HG03060 (cell line): ENCODE data around the gene CYP26A1.

ENCODE experiments used
- ATAC-seq: cut with Tn5 transposase; IDR thresholded peaks from one replicate; pipeline ENCODE4 v1.9.1; 2021; ENCODE audit warnings: low read depth, moderate number of reproducible peaks; ENCODE audit not compliant: unreplicated experiment

Gene CYP26A1, protein sequence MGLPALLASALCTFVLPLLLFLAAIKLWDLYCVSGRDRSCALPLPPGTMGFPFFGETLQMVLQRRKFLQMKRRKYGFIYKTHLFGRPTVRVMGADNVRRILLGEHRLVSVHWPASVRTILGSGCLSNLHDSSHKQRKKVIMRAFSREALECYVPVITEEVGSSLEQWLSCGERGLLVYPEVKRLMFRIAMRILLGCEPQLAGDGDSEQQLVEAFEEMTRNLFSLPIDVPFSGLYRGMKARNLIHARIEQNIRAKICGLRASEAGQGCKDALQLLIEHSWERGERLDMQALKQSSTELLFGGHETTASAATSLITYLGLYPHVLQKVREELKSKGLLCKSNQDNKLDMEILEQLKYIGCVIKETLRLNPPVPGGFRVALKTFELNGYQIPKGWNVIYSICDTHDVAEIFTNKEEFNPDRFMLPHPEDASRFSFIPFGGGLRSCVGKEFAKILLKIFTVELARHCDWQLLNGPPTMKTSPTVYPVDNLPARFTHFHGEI

GRCh38 chr10:93073539-93074146 lies at the start of gene CYP26A1:
Gene CYP26A1 (plus strand): TSS chr10:93073893. CDS start chr10:93073935, 42 bp downstream.
- ATAC-seq: no peak

DNA sequence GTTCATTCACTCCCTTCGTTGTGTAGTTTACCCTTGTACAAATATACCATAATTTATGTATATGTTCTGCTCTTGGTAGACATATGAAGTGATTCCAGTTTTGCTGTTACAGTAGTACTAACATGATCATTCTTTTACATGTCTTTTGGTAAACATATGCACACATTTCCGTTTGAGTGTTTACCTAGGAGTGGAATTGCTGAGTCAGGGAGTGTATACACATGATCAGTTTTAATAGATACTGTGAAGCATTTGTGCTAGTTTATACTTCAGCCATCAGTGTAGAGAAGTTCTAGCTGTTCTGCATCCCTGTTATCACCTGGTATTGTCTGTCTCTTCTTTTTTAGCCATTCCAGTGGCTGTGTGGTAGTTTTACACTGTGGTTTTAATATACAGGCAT lies 47.6 kb upstream of the CYP26A1 start:
- ATAC-seq: no peak

DNA sequence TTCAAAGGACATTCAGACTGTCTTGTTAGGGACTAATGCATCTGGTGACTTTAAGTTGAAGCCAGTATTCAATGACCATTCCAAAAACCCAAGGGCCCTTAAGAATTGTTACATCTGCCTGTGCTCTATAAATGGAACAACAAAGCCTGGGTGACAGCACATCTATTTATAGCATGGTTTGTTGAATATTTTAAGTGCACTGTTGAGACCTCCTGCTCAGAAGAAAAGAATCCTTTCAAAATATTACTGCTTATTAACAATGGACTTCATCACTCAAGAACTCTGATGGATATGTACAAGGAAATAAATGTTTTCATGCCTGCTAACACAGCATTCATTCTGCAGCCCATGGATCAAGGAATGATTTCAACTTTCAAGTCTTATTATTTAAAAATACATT lies 46.2 kb upstream of the CYP26A1 start:
- no peak for ATAC-seq

DNA sequence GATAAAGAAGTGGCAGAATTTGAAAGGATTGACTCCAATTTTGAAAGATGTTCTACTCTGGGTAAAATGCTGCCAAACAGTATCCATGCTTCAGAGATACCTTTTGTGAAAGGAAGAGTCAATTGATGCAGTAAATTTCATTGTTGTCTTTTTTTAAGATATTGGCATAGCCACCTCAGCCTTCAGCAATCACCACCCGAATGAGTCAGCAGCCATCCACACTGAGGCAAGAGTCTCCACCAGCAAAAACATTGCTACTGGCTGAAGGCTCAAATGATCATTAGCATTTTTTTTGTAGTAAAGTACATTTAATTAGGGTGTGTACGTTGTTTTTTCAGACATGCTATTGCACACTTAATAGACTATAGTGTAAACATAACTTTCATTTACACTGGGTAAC lies 44.8 kb upstream of the CYP26A1 start:
- ATAC-seq: no peak

DNA sequence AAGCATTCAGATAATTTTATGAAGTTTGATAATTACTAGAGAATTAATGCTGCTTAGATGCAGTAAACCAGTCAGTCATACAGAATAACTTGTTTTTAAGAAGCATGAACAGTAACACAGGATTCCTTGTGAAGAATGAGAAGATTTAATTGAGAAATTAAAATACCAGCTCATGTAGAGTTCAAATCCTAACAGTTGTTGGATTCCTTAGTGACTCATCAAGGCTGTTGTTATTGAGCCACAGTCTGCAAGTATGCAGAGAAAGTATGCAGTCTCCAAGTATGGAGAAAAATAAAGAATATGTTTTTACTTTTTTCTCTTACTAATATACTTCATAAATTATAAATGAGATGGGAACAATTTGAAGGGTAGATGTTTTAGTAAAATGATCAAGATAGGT lies 43.3 kb upstream of the CYP26A1 start:
- no peak for ATAC-seq

- no peak for ATAC-seq
These were observed 41.4 kb upstream of the CYP26A1 start for GRCh38 chr10:93032105-93032808.

DNA sequence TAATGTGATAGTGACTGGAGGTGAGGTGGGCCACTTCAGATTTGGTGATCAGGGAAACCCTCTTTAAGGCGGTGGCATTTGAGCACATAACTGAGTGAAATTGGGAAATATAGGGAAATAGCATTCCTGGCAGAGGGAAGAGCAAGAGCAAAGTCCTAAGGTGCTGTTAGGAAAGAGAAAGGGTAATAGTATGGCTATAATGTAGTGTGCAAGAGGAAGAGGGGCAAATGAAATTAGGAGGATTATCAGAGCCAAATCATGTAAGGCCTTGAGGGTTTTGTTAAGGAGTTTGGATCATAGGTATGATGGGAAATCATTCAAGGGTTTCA lies 40.9 kb upstream of the CYP26A1 start:
- ATAC-seq: no peak

- ATAC-seq: no peak
These were observed 39.3 kb upstream of the CYP26A1 start for GRCh38 chr10:93034426-93034825.

GRCh38 chr10:93039110-93039509 lies 34.6 kb upstream of the CYP26A1 start:
- no peak for ATAC-seq

GRCh38 chr10:93039721-93040120 lies 34.0 kb upstream of the CYP26A1 start:
- ATAC-seq: no peak

DNA sequence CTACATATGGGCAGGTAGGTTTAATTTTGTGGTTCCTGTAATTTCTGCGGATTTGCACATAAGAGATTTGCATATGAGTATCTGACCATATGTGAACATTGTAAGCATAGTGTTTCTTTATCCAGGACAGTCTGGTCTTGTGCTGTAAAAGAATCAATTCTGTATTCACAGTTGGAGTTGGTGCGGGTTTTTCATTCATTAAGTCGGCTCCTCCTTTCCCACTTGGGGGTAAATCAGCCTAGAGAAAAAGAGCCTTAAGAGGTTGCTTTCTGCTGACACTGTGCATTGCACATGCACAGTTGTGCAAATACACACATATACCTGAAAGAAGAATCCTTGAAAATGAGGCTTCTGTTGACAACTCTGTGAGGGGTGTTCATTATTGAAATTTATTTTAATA lies 19.2 kb upstream of the CYP26A1 start:
- no peak for ATAC-seq

GRCh38 chr10:93058139-93058538 lies 15.6 kb upstream of the CYP26A1 start:
- no peak for ATAC-seq

DNA sequence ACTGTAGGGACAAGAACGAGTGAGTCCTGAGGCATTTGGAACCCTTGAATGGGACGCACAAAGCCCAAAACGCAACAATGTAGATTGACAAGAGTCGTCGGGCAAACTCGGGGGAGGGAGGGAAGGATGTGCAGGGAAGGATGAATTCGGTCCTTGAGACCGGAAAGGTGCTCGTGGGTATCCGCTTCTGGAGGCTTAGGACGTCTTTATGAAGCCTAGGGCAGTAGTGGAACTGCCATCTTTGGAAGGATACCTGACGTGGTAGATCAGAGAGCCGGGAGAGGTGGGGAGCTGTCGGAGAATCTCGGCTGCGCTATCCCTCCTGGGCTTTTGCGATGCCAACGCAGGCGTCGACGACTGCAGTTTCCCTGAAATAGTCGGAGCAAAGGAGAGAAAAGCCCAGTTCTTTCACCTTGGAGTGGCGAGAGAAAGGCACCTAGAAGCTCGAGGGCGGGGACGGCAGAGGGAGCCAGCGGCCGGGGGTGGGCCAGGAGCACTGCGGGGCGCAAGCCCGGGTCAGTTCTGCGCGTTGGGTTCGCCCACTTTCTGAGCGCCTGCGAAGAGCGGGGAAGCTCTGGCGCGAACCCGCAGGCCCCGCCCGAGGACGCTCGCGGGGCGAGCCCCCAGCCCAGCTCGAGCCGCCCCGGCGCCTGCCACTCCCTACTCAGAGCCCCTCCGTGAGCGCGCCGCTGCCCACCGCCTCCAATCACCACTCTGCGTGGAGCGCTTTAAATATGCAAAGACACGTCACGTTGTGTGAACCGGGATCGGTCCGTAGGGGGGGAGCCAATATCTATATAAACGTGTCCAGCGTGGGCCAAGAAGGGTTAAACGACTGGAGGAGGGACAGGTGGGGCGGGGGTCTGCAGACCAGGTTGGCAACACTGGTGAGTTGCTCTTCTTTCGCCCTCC lies 13.5 kb upstream of the CYP26A1 start, which contains the start of gene CYP26C1:
TSS of gene CYP26C1 (plus strand) at position 824 of the 912 bp plus-strand sequence. CDS start 466 bp downstream, outside the sequence.
- no peak for ATAC-seq

DNA sequence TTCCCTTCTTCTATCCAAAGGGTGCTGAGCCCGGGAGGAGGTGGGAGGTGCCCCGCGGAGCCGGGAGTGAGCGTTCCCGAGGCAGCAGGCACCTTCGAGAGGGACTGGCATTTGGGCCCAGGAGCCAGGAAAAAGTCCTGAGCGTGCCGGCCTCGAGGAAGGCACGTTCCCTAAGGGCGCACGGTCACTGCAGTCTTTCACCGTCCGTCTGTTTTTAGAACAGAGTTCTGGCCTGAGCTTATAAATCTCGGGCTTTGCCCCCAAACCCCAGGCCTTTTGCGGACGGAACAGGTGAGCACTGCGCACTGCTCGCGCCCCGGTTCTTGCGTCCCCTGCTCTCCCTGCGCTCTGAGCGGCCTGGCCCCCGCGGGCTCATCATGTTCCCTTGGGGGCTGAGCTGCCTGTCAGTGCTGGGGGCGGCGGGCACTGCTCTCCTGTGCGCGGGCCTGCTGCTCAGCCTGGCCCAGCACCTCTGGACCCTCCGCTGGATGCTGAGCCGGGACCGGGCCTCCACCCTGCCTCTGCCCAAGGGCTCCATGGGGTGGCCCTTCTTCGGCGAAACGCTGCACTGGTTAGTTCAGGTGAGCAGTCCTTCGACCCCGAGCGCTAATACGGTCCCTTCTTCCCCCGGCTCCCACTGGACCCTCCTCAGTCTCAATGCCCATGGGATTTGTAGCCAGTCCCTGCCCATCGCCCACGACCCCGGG lies 12.7 kb upstream of the CYP26A1 start:
- ATAC-seq: no peak

DNA sequence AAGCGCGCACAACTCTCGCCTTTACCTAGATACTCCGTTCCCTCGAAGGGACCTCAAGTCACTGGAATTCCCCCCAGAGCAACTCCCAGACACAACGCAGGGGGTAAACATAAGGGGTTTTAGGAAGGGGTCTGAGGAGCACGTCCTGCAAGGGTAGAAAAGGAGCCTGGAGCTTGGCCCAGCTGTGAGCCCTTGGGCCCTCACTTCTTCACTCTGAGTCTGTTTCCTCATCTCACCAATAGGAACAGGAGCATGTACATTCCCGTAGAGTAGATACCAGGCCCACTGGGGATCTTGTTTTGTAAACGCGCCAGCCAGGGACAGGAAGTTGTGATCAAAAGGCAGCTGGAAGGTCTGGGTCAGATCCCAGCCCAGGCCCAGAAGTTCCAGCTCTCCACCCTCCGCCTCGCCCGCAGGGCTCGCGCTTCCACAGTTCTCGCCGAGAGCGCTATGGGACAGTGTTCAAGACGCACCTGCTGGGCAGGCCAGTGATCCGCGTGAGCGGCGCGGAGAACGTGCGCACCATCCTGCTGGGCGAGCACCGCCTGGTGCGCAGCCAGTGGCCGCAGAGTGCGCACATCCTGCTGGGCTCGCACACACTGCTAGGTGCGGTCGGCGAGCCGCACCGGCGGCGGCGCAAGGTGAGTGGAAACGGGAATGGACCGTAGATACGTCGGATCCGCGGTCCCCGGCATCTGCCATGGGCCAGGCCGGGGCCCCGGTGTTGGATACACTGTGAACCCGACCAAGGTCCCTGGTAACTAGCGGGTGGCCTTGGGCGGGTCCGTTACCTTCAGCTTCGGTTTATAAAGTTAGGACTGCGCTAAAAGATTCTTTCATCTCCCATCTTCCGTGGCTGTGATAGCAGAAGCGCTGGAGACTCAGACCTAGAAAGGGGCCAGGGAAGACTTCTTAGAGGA lies 11.8 kb upstream of the CYP26A1 start:
- ATAC-seq: no peak

DNA sequence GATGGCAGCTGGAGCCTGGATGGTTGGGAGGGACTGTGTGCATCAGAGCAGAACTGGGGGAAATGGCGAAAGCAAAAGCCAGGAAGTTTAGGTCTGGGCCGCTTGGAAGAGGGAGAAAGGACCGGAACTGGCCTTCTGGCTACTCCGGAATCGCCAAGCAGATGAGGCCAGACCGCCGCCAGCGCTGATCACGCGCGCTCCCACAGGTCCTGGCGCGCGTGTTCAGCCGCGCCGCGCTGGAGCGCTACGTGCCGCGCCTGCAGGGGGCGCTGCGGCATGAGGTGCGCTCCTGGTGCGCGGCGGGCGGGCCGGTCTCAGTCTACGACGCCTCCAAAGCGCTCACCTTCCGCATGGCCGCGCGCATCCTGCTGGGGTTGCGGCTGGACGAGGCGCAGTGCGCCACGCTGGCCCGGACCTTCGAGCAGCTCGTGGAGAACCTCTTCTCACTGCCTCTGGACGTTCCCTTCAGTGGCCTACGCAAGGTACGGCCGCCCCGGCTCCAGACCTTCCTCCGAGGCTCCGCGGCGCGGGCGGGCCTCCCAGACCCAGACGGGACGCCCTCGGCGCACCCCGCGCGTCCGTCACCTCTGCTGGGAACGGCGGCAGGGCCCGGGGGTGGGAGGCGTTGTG lies 11.1 kb upstream of the CYP26A1 start:
- no peak for ATAC-seq

GRCh38 chr10:93063144-93063976 lies 10.3 kb upstream of the CYP26A1 start:
- no peak for ATAC-seq
